ENCODE results near the gene PLIN3. TPM values are rescaled to one million over a fixed set of nuclear protein-coding genes. Genes with fewer than 3 reads are reported as not detected.

Gene PLIN3, protein sequence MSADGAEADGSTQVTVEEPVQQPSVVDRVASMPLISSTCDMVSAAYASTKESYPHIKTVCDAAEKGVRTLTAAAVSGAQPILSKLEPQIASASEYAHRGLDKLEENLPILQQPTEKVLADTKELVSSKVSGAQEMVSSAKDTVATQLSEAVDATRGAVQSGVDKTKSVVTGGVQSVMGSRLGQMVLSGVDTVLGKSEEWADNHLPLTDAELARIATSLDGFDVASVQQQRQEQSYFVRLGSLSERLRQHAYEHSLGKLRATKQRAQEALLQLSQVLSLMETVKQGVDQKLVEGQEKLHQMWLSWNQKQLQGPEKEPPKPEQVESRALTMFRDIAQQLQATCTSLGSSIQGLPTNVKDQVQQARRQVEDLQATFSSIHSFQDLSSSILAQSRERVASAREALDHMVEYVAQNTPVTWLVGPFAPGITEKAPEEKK
- 26.8 TPM for total RNA-seq
- polyA plus RNA-seq (ENCODE audit: insufficient read depth in 1 of 8, insufficient read length in 8 of 8, low replicate concordance in 1 of 8): 10 to 100 TPM; 33.1 to 52.9 (median 45.7) TPM
- long read RNA-seq, donor 1, transcript PLIN3-201 (8 exons, 2,333 nt): major isoform, 7 of 22 reads
- long read RNA-seq, donor 1, partial matches to known transcripts: 13 of 22 reads
- long read RNA-seq, donor 1, other reads (novel, unspliced or antisense): 0 of 22 reads
- long read RNA-seq, donor 2: 0 reads
- long read RNA-seq, donor 3, transcript PLIN3-201 (8 exons, 2,333 nt): major isoform, 39 of 69 reads
- long read RNA-seq, donor 3, partial matches to known transcripts: 30 of 69 reads
- long read RNA-seq, donor 3, other reads (novel, unspliced or antisense): 0 of 69 reads
- long read RNA-seq, donor 4, transcript PLIN3-201 (8 exons, 2,333 nt): major isoform, 17 of 18 reads
- long read RNA-seq, donor 4, partial matches to known transcripts: 0 of 18 reads
- long read RNA-seq, donor 4, other reads (novel, unspliced or antisense): 0 of 18 reads
- long read RNA-seq, donor 5, transcript PLIN3-201 (8 exons, 2,333 nt): major isoform, 44 of 98 reads
- long read RNA-seq, donor 5, partial matches to known transcripts: 54 of 98 reads
- long read RNA-seq, donor 5, other reads (novel, unspliced or antisense): 0 of 98 reads
- long read RNA-seq, donor 6, transcript PLIN3-201 (8 exons, 2,333 nt): major isoform, 34 of 55 reads
- long read RNA-seq, donor 6, partial matches to known transcripts: 19 of 55 reads
- long read RNA-seq, donor 6, other reads (novel, unspliced or antisense): 0 of 55 reads
- long read RNA-seq, donor 7, transcript PLIN3-201 (8 exons, 2,333 nt): major isoform, 17 of 27 reads
- long read RNA-seq, donor 7, partial matches to known transcripts: 10 of 27 reads
- long read RNA-seq, donor 7, other reads (novel, unspliced or antisense): 0 of 27 reads
- long read RNA-seq, donor 8, transcript PLIN3-201 (8 exons, 2,333 nt): major isoform, 12 of 13 reads
- long read RNA-seq, donor 8, partial matches to known transcripts: 0 of 13 reads
- long read RNA-seq, donor 8, other reads (novel, unspliced or antisense): 0 of 13 reads
- long read RNA-seq, donor 9, transcript PLIN3-201 (8 exons, 2,333 nt): major isoform, 12 of 20 reads
- long read RNA-seq, donor 9, partial matches to known transcripts: 8 of 20 reads
- long read RNA-seq, donor 9, other reads (novel, unspliced or antisense): 0 of 20 reads
- long read RNA-seq, donor 10, transcript PLIN3-201 (8 exons, 2,333 nt): major isoform, 21 of 21 reads
- long read RNA-seq, donor 10, partial matches to known transcripts: 0 of 21 reads
- long read RNA-seq, donor 10, other reads (novel, unspliced or antisense): 0 of 21 reads
- long read RNA-seq, donor 11, transcript PLIN3-201 (8 exons, 2,333 nt): major isoform, 20 of 37 reads
- long read RNA-seq, donor 11, partial matches to known transcripts: 16 of 37 reads
- long read RNA-seq, donor 11, other reads (novel, unspliced or antisense): 0 of 37 reads

DNA sequence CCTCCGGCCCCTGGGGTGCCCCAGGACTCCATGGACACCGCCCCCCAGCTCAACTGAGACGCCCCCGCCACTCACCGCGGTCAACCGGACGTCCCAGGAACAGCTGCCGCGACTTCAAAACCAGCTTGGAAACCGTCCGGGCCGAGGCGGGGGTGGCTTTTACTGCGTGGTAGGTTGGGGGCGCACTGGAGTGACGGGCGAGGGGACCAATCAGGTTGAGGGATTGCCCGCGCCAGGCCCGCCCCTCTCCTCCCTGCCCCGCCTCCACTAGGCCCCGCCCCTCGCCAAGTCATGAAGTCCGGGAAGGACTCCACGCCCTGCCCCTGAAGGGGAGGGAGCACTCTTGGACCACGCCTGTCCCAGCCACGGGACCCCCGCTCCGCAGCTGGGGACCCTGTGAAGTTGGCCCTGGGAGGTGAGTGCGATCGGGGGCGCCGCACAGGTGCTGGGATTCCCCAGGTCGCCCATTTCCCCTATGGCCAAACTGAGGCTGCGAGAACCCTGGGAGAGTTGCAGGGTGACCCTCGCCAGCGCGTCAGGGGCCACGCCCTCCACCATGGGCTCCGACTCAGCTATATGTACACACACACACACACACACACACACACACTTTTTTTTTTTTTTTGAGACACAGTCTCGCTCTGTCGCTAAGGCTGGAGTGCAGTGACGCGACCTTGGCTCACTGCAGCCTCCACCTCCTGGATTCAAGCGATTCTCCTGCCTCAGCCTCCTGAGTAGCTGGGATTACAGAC, at the start of gene PLIN3:
TSS of gene PLIN3 (minus strand) at position 134 of the 752 bp plus-strand sequence. CDS start 6,273 bp downstream, outside the sequence.
- peak; percentile 97 for DNase-seq
- Histone ChIP-seq H3K4me3 (ENCODE audit: low read length) (peak within 1 kb of the TSS; percentile 97), H3K36me3 (ENCODE audit: control insufficient read depth, insufficient read depth, low read length) (peaks cover 4% of the 10 kb centered on the region), H3K4me1 (ENCODE audit: control insufficient read depth, insufficient read depth, low read length) (peaks cover 13% of the 10 kb centered on the region), H3K27me3 (ENCODE audit: control insufficient read depth, insufficient read depth, low read length) (no peaks in the 10 kb centered on the region), H3K9me3 (replicated peaks; ENCODE audit: control insufficient read depth, low read depth, low read length) (no peaks in the 10 kb centered on the region), H3K27ac (ENCODE audit: low read length) (peak within 1 kb of the TSS; percentile 87)
- WGBS (ENCODE audit: insufficient coverage): 3% methylated on average over 31 of the region's 46 CpGs

DNA sequence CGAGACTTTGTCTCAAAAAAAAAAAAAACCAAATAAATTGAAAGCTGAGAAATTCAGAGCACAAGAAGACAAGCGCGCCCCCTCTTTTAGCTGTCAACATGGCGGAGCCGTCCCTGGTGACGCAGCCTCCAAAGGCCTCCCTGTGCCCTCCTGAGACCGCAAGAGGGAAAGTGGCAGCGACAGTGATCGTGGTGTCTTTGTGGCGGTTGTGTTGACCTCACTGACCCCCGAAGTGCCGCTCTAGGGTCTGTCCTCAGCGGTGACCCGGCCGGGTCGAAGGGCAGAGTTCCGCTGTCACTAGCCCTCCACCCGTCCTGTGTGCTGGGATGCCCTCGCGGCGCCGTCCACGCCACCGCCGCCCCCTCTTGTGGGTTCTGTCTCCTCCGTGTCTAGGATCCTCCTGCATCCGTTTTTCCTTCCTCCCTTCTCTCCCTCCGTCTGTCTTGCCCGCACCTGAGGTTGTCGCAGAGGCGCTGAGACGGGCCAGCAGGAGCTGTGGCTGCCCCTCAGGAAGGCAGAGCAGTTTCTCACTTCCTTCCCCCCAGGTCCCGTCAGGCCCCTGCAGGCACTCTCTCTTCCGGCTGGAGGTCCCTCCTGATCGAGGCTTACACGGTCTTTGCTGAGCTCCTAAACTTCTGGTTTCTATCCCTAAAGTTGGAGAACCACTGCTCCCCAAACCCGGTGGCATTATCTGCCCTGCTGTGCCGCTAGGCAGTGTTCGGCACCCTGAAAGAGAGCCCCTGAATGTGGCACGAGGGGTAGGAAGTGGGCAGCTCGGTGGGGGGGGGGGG, 49.0 kb upstream of the PLIN3 start:
- Histone ChIP-seq H3K4me1 (ENCODE audit: control insufficient read depth, insufficient read depth, low read length) (peaks cover 23% of the 10 kb centered on the region), H3K27ac (ENCODE audit: low read length) (no peak overlapping the region), H3K36me3 (ENCODE audit: control insufficient read depth, insufficient read depth, low read length) (peaks cover 27% of the 10 kb centered on the region), H3K27me3 (ENCODE audit: control insufficient read depth, insufficient read depth, low read length) (no peaks in the 10 kb centered on the region), H3K4me3 (ENCODE audit: low read length) (peak overlapping the region; percentile 24), H3K9me3 (replicated peaks; ENCODE audit: control insufficient read depth, low read depth, low read length) (no peaks in the 10 kb centered on the region)
- 81% methylated on average over 36 of the region's 41 CpGs for WGBS (ENCODE audit: insufficient coverage)
- no peak for DNase-seq

GRCh38 chr19:4914736-4915501, 47.5 kb upstream of the PLIN3 start:
- 81% methylated on average over 14 of the region's 23 CpGs for WGBS (ENCODE audit: insufficient coverage)

GRCh38 chr19:4913996-4914735, 46.7 kb upstream of the PLIN3 start:
- Histone ChIP-seq H3K4me3 (ENCODE audit: low read length) (no peak overlapping the region), H3K27ac (ENCODE audit: low read length) (no peak overlapping the region), H3K9me3 (replicated peaks; ENCODE audit: control insufficient read depth, low read depth, low read length) (no peaks in the 10 kb centered on the region), H3K4me1 (ENCODE audit: control insufficient read depth, insufficient read depth, low read length) (peaks cover 37% of the 10 kb centered on the region), H3K36me3 (ENCODE audit: control insufficient read depth, insufficient read depth, low read length) (peaks cover 13% of the 10 kb centered on the region), H3K27me3 (ENCODE audit: control insufficient read depth, insufficient read depth, low read length) (no peaks in the 10 kb centered on the region)
- WGBS (ENCODE audit: insufficient coverage): 72% methylated on average over 16 of the region's 24 CpGs
- DNase-seq: no peak

More at GRCh38 chr19:4914736-4915501, 47.5 kb upstream of the PLIN3 start:
- no peak overlapping the region for H3K27ac ChIP-seq (ENCODE audit: low read length)
- H3K27me3 ChIP-seq (ENCODE audit: control insufficient read depth, insufficient read depth, low read length): no peaks in the 10 kb centered on the region
- H3K4me3 ChIP-seq (ENCODE audit: low read length): no peak overlapping the region
- peak; percentile 27 for DNase-seq
- peaks cover 17% of the 10 kb centered on the region for H3K36me3 ChIP-seq (ENCODE audit: control insufficient read depth, insufficient read depth, low read length)
- H3K9me3 ChIP-seq (replicated peaks; ENCODE audit: control insufficient read depth, low read depth, low read length): no peaks in the 10 kb centered on the region
- peaks cover 35% of the 10 kb centered on the region for H3K4me1 ChIP-seq (ENCODE audit: control insufficient read depth, insufficient read depth, low read length)

GRCh38 chr19:4911786-4912672, 44.6 kb upstream of the PLIN3 start:
- DNase-seq: peak; percentile 78
- no peaks in the 10 kb centered on the region for H3K9me3 ChIP-seq (replicated peaks; ENCODE audit: control insufficient read depth, low read depth, low read length)
- H3K27me3 ChIP-seq (ENCODE audit: control insufficient read depth, insufficient read depth, low read length): no peaks in the 10 kb centered on the region
- 34% methylated on average over 20 of the region's 29 CpGs for WGBS (ENCODE audit: insufficient coverage)
- peak overlapping the region; percentile 51 for H3K27ac ChIP-seq (ENCODE audit: low read length)
- H3K4me1 ChIP-seq (ENCODE audit: control insufficient read depth, insufficient read depth, low read length): peaks cover 48% of the 10 kb centered on the region
- H3K4me3 ChIP-seq (ENCODE audit: low read length): peak overlapping the region; percentile 47
- H3K36me3 ChIP-seq (ENCODE audit: control insufficient read depth, insufficient read depth, low read length): peaks cover 13% of the 10 kb centered on the region

GRCh38 chr19:4911314-4911713, 43.8 kb upstream of the PLIN3 start:
- Histone ChIP-seq H3K4me3 (ENCODE audit: low read length) (peak overlapping the region; percentile 47), H3K27me3 (ENCODE audit: control insufficient read depth, insufficient read depth, low read length) (no peaks in the 10 kb centered on the region), H3K9me3 (replicated peaks; ENCODE audit: control insufficient read depth, low read depth, low read length) (no peaks in the 10 kb centered on the region), H3K36me3 (ENCODE audit: control insufficient read depth, insufficient read depth, low read length) (peaks cover 13% of the 10 kb centered on the region), H3K4me1 (ENCODE audit: control insufficient read depth, insufficient read depth, low read length) (peaks cover 48% of the 10 kb centered on the region), H3K27ac (ENCODE audit: low read length) (peak overlapping the region; percentile 51)
- 58% methylated on average over 7 of the region's 15 CpGs for WGBS (ENCODE audit: insufficient coverage)
- peak; percentile 17 for DNase-seq

Data from muscle of leg (tissue), 16 donors.